ENCODE data around the gene ERAL1.

DNA sequence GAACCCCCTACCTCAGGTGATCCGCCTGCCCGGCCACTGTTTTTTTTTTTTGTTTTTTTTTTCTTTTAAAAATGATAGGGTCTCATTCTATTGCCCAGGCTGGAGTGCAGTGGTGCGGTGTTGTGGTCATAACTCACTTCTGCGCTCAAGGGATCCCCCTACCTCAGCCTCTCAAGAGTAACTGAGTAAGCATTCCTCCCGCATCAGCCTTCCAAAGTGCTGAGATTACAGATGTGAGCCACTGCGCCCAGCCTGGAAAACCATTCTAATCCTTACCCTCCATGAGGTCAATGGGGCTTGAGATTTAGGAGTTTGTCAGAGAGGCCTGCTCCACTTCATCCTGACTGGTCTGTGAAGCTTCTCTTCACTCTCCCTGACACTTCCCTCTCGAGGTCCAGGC lies 12.5 kb downstream of the ERAL1 start:
- no peak for TF ChIP-seq RAD21 (IDR thresholded peaks at IDR 0.05; ENCODE audit: low read length)
- TF ChIP-seq, protein P1, sequence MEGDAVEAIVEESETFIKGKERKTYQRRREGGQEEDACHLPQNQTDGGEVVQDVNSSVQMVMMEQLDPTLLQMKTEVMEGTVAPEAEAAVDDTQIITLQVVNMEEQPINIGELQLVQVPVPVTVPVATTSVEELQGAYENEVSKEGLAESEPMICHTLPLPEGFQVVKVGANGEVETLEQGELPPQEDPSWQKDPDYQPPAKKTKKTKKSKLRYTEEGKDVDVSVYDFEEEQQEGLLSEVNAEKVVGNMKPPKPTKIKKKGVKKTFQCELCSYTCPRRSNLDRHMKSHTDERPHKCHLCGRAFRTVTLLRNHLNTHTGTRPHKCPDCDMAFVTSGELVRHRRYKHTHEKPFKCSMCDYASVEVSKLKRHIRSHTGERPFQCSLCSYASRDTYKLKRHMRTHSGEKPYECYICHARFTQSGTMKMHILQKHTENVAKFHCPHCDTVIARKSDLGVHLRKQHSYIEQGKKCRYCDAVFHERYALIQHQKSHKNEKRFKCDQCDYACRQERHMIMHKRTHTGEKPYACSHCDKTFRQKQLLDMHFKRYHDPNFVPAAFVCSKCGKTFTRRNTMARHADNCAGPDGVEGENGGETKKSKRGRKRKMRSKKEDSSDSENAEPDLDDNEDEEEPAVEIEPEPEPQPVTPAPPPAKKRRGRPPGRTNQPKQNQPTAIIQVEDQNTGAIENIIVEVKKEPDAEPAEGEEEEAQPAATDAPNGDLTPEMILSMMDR (conservative IDR thresholded peaks at IDR 0.05; ENCODE audit: low read depth, low read length): no peak
- TF ChIP-seq POLR2A (IDR thresholded peaks at IDR 0.05; ENCODE audit: low read depth, low read length): no peak
- TF ChIP-seq RCOR1 (IDR thresholded peaks at IDR 0.05; ENCODE audit: insufficient replicate concordance, low read length): no peak
- TF ChIP-seq SMC3 (IDR thresholded peaks at IDR 0.05; ENCODE audit: low read depth, low read length): no peak
- no peak for TF ChIP-seq BHLHE40 (IDR thresholded peaks at IDR 0.05; ENCODE audit: low read depth, low read length)
- TF ChIP-seq, protein P2, sequence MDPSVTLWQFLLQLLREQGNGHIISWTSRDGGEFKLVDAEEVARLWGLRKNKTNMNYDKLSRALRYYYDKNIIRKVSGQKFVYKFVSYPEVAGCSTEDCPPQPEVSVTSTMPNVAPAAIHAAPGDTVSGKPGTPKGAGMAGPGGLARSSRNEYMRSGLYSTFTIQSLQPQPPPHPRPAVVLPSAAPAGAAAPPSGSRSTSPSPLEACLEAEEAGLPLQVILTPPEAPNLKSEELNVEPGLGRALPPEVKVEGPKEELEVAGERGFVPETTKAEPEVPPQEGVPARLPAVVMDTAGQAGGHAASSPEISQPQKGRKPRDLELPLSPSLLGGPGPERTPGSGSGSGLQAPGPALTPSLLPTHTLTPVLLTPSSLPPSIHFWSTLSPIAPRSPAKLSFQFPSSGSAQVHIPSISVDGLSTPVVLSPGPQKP (IDR thresholded peaks at IDR 0.05; ENCODE audit: borderline replicate concordance, low read depth, low read length): no peak
- TF ChIP-seq MXI1 (IDR thresholded peaks at IDR 0.05; ENCODE audit: borderline replicate concordance, low read depth, low read length): no peak
- no peak for TF ChIP-seq RFX5 (IDR thresholded peaks at IDR 0.05; ENCODE audit: low read depth, low read length)
- TF ChIP-seq NFE2L2 (IDR thresholded peaks at IDR 0.05; ENCODE audit: low read depth, low read length): no peak
- no peak for TF ChIP-seq MAZ (IDR thresholded peaks at IDR 0.05; ENCODE audit: borderline replicate concordance, low read depth, low read length)
- no peak for TF ChIP-seq FOS (IDR thresholded peaks at IDR 0.05; ENCODE audit: low read depth, low read length)
- TF ChIP-seq CEBPB (IDR thresholded peaks at IDR 0.05; ENCODE audit: low read depth, low read length): no peak
